GM18858 (cell line): ENCODE measurements around the gene LIMS2.

Experiments
- ATAC-seq: cut with Tn5 transposase; IDR thresholded peaks from one replicate; pipeline ENCODE4 v1.9.1; 2021; ENCODE audit not compliant: unreplicated experiment

Gene LIMS2

DNA sequence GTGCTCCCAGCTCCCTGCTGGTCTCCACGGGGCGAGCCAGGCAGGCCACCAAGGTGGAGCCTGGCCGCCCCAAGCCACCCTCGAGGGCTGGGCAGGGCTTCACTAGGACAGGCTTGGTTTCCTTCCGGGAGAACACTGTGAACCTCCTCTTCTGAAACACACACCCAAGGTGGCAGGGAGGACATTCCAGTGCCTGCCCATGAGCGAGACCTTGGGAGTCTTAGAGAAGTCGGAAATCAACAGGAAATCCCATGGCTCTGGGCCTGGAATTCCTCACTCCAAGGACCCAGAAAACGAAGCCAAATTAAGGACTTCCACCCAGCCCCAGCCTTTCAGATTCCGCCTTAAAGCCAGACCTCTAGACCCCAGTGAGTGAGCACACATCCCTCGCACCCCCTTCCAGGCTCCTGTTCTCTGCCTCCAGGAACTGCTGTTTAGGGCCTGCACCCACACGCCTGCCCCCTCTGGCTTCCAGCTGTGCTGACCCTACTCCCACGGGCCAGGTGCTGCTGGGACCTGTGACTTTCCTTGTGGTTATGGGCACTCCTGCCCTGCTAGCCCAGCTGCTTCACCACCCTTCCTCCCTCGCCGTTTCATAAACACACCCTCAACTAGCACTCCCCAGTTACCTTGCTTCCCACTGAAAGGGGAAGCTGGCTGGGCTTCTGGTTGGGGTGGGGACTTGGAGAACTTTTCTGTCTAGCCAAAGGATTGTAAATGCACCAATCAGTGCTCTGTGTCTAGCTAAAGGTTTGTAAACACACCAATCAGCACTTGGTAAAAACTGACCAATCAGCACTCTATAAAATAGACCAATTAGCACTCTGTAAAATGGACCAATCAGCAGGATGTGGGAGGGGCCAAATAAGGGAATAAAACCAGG lies 15.7 kb downstream of the LIMS2 start:
- ATAC-seq, result no peak

DNA sequence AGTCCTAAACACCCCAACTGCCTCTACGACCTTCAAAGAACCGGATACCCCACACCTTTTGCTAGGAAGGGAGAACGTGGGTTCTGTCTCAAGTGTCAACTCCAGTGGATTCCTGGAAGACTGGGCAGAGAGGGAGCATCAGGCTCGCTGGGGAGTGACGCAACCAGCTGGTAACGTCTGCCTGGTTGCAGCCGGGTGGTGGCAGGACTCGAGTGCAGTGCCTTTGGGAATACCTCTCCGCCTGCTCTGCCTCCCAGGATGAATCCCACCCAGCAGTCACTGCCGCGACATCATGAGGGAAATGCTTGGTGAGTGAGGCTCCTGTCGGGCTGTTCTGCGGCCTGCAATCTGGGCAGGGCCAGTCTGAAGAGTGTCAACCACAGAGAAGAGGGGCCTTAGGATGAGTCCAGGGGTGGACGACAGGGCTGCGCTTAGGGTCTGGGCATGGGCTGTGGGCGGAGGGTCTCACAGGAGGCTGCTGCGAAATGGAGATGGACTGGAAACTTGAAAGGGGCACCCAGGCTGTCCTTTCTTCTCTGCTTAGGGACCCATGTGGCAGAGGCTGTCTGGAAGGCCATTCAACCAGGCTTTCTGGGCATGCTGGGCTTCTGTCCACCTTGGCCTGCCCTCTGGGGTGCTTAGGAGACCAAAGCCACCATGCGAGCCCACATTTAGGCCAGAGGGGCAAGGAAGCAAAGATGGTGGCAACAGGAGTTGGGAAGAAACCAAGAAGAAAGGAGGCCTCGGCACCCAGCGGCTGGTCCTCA lies 16.5 kb downstream of the LIMS2 start:
- ATAC-seq, result no peak

DNA sequence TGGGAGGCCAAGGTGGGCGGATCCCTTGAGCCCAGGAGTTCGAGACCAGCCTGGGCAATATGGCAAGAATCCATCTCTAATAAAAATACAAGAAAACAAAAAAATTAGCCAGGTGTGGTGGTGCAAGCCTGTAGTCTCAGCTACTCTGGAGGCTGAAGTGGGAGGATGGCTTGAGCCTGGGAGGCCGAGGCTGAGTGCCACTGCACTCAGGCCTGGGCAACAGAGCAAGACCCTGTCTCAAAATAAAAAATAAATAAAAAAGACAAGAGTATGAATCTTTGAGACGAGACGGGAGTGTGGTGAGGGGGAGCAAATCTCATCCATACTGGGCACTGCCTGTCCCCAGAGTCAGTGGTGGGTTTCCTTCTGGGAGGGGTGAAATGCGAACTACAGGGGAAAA lies 17.2 kb downstream of the LIMS2 start:
- no peak for ATAC-seq

DNA sequence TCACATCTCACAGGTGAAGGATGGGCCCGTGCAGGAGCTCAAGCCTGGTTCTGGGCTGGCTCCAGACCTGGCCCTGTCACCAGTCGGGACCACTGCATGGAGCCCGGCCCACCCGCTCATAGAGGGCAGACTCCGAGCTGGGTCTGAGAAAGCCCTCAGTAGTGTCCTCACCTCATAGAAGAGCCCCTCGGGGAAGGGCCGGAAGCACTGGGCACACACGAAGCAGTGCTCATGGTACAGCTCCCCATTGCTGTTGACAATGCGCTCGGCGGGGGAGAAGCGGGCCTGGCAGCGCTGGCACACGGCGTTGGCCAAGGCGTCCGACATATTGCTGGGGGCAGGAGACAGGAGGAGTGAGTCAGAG lies 18.1 kb downstream of the LIMS2 start:
- ATAC-seq, result no peak

DNA sequence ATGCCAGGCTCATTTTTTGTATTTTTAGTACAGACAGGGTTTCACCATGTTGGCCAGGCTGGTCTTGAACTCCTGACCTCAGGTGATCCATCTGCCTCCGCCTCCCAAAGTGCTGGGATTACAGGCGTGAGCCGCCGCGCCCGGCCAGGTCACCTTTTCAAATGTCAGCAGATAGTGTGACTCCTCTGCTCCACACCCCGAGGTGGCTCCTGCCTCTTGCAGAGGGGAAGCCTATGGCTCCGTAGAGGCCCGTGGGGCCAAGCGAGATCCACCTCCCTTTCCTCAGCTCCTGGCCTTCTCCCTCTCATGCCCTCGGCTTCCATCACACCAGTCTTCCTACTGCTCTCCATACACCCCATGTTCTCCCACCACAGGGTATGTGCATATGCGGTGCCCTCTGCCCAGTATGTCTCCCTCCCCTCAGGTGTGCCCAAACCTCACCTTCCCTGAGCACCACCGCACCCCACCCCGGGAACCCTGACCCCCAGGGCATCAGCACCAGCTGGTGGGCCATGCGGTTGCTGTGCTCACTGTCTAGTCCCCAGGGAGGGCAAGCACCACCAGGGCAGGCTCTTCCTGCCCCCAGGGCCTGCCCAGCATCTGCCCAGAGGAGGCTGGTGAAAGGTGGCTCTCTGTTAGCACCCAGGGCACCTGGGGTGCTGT lies 18.6 kb downstream of the LIMS2 start:
- ATAC-seq, result no peak

DNA sequence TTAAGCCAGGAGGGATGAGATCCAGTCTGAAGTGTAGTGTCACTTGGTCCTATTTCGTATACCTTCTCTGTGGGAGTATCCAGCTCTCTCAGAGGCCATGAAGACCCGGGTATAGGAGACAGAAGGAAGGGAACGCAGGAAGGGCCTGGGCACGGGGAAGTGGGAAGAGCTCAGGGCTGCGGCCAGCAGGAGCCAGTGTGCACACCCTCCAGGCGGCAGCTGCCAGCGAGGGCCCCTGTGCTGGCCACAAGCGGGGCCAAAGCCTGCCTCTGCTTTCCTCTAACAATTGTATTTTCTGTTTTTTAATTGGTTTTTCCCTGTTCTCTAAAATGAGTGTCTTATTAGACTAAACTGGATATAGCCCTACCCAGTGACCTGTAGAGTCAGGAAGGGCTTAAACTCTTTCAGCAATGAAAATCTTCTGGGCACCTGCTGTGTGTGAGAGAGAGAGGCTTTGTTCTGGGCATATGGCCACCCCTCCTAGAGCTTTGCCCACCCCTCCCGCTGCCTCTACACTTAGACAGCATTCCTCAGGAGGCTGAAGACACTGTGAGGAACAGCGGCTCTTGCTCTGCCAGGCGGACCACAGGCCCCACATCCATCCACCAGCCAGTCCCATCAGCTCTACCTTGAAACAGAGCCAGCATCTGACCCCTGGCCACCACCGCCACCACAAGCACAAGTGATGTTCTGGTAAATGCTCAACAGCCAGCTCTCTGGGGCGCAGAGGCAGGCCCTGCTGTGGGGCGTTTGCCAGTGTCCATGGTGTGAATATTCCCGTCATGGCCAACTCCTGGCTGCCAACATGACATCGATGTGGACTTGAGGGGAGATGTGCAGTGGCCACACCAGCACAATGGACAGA lies 19.9 kb downstream of the LIMS2 start:
- no peak for ATAC-seq

DNA sequence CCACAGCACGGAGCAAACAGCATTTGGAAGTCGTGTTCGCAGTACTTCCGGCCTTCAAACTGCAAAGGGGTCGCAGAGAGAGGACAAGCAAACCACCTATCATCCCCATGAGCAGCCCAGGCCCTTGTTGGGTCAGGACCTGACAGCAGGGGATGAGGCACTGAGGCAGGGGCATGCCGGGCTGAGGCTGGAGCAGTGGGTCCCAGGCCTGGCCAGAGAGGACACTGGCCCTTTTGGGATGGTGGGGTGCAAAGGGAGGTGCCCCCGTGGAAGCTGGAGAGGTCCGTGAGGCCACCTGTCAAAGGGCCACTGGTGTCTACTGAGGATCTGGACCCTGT lies 20.5 kb downstream of the LIMS2 start:
- no peak for ATAC-seq

DNA sequence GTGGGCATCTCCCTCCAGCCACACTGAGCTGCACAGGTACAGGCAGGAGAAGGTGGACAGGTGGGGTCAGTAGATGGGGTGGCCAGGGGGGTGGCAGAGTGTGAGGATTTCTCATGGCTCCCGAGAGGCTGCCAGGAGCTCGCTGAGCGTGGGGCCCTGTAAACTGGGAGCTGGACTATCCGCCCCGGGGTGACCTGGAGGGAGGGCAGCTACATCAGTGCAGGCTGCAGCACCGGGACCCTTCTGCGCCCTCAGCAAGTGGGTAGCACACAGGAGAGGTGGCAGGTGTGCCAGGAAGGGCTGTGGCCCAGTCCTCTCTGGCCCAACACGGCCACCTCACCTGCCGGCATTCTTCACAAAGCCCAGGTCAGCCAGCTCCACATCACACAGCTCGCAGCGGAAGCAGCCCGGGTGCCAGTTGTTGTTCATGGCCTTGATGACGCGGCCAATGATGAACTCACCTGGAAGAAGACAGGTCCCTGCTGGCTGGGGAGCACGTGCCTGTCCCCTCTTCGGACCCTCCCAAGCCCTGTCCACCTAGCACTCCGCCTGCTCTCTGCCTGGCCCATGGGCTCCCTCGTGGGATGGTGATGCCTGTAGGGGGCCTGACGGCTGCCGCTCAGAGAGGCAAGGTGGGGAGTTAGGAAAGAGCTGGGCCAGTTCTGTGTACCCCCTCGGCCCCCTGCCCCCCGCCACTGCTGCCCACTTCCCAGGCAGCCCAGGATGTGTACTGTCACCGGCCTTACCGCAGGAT lies 21.1 kb downstream of the LIMS2 start:
- ATAC-seq, result no peak

DNA sequence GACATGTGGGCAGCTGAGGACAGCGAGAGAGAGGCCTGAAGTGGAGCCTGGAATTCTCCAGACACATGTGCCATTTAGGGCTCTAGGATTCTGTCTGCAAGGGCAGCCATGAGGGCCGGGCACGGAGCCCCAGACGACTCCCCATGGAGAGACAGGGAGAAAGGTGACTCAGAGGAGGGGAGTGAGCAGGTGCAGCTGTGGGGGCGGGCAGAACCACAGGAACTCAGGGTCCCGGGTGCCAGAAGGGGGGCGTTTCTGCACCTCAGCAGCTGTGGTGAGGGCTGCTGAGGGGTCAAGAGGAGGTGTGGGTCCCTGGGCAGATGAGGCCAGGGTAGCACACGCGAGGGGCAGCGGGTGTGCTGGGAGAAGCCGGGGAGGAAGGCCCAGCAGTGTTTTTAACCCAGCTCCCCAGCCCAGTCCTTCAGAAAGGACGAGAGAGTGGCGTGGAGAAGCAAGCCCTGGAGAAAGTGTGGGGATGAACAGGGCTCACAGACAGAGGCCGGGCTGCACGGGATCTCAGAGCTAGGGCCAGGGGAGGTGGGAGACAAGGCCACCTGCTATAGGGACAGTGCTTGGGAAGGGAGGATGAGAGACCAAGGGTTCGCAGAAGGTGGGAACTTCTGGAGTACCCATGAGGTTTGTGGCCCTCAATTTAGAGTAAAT lies 21.8 kb downstream of the LIMS2 start:
- no peak for ATAC-seq

DNA sequence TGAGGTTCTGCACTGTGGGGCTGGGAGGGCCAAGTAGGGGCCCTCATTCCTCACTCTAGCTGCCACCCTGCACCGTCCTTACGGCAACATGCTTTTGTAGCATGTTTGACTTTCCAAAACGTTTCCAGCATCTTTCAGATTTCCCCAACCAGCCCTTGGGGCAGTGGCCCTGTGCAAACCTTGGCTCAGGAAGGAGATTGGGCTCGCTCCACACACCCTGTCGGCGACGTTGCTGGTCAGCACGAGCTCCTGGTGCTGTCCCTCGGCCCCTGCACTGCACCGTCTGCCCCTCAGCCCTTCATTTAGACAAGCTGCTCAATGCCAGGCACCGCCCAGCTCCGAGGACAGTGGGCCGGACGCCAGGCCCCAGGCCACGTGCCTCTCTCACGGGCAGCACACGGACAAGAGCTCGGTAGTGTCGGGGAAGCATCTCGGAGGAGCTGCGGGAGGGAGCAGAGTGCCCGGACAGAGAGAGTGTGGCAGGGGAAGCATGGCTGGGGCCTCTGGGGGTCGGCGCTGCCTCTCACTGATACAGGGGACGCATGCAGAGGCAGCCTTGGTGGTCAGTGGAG lies 22.5 kb downstream of the LIMS2 start:
- no peak for ATAC-seq

DNA sequence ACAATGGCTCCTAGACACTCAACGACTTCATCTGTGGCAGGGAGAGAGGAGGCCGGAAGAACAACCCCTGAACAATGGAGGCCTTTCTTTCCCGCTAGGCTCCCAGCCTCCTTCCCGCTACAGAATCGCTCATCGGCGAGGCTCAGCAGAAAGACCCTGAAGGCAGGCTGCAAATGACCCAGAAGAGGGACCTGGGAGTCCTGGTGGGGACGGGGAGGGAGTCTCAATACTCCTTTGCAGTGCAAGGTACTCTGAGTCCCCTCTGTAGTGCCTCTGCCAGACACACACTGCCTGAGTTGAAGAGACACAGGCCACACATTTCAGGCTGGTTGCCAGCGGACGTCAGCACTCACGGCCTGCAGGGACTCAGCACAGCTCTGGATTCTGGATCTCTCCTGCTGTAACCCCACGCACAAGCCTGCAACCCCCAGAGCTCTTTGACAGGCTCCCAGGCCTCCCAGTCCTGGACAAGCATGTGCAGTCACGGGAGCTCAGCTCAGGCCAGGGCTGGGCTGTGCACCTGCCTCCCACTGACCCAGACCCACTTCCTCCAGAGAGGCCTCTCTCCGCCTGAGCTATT lies 23.3 kb downstream of the LIMS2 start:
- ATAC-seq, result no peak

DNA sequence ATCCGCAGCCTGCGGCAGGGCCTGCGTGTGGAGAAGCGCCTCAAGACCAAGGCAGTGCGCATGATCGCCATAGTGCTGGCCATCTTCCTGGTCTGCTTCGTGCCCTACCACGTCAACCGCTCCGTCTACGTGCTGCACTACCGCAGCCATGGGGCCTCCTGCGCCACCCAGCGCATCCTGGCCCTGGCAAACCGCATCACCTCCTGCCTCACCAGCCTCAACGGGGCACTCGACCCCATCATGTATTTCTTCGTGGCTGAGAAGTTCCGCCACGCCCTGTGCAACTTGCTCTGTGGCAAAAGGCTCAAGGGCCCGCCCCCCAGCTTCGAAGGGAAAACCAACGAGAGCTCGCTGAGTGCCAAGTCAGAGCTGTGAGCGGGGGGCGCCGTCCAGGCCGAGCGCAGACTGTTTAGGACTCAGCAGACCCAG lies 23.9 kb downstream of the LIMS2 start:
- no peak for ATAC-seq

DNA sequence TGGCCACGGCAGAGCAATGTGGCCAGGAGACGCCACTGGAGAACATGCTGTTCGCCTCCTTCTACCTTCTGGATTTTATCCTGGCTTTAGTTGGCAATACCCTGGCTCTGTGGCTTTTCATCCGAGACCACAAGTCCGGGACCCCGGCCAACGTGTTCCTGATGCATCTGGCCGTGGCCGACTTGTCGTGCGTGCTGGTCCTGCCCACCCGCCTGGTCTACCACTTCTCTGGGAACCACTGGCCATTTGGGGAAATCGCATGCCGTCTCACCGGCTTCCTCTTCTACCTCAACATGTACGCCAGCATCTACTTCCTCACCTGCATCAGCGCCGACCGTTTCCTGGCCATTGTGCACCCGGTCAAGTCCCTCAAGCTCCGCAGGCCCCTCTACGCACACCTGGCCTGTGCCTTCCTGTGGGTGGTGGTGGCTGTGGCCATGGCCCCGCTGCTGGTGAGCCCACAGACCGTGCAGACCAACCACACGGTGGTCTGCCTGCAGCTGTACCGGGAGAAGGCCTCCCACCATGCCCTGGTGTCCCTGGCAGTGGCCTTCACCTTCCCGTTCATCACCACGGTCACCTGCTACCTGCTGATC lies 24.4 kb downstream of the LIMS2 start:
- ATAC-seq, result no peak

DNA sequence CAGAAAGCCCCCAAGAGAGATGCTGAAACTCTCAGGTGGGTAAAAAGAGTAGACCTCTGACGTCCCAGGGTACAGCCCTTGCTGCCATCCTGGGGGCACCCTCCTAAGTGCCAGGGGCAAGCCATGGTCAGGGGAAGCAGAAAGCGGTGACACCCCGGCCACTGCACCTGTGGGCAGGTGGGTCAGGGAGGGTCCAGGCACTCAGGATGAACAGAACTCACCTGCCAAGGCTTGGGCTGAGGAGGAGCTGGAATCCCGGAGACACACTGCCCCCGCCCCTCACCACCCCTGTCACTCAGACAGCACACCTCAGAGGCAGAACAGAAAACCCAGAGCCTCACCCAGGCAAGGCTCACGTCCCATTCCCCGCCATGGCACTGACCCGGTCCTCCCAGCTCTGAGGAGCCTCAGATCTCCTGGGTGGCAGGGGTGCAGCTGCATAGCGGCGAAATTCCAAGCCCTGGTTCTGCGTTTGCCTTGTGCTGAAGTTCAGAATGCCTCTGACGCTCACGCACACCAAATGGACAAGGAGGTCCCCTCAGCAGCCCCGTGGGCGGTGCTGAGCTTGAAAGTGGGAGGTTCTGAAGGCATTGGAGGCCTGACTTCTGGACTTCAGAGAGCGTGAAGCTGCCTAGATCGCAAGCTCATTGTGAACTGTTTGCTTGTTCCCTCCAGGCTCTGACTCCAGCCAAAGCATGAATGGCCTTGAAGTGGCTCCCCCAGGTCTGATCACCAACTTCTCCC lies 25.1 kb downstream of the LIMS2 start:
- ATAC-seq, result no peak

DNA sequence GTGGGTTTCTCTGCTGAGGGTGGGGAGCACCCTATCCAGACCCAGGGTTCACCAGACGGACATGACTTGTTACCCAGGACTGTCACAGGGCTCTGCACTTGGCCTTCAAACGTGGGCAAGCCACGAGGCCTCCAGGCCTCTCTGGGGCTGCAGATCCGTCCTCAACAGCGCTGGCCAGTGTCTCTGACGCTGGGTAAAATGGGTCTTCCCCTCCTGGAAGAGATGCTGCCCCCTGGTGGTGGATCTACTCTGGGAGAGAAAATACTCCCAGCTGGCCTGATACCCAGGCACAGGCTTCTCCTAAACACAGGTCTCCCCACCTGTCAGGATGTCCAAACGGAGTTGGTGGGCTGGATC lies 25.7 kb downstream of the LIMS2 start:
- ATAC-seq, result no peak

DNA sequence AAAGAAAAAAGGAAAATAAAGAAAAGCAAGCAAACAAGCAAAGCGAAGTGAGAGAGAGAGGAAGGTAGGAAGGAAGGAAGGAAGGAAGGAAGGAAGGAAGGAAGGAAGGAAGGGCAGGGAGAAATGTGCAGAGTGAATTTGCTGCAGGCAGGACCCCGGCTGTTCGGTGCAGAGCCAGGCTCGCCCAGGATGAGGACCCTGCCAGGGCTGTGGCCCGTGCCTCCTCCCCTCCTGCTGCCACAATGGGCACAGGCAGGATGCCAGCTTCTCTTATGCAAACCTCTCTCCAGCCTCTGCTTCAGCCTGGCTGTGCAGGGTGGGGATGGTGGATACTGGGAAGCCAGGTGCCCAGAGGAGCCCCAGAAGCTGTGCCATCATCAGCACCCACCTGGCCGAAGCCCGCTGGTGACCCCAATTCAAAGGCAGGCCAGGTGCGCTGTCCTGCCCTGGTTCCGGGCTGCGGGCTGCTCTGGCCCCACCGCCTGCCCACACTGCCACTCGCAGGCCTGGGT lies 26.2 kb downstream of the LIMS2 start:
- ATAC-seq, result no peak

DNA sequence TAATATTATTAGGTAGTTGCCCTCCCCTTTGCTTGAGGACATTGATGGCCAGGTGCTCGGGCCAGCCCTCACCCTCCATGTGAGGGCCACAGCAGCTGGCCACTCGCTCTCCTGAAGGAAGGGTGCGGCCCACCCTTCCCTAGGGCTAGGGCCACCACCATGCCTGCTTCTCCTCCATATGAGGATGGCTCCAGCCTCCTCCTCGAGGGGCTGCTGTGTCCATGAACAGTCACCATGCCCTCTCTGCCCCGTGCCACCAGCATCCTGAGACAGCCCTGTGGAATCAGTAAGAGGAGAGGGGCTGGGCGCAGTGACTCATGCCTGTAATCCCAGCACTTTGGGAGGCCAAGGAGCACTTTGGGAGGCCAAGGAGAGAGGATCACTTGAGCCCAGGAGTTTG lies 27.0 kb downstream of the LIMS2 start:
- no peak for ATAC-seq
